ENCODE results near the gene ENOPH1.
"Not testable (repeated sequence)": the region's sequence is repeated elsewhere in the genome, so short reads cannot be mapped to it uniquely, and the experiment has no call there.

Gene ENOPH1

DNA sequence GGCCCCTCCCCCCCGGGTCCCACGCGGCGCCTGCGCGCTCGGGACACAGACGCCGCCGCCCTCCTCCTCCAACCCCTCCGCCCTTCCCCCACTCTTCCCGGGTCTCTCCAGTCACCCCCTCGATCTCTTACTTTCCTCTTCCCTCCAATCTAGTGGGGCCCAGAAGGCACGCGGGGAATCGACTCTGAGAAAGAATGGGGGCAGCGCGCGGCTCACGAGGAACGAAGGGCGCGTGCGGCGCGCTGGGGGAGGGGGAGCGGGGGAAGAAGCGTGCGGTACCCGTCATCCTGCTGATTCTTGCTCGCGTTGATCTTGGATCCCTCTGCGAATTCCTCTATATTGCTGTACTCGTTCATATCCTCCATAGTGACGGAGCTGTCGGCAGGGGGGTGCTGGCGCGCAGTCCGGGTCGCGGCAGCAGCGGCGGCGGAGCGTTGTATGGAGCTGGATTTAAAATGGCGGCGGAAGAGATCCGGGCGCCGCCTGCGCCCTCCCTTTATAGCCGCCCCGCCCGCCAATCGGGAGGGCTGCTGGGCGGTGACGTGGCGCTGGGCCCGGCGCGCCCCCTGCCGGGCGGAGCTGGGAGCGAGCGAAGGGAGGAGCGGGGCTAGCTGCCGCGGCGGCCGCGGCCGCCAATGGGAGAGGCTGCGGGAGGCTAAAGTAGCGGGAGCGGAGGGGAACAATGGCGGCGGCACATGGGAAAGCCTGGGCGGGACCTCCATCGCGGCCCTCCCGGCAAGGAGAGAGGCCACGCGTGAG lies 1.2 kb upstream of the ENOPH1 start:
- peak; percentile 93 for DNase-seq

DNA sequence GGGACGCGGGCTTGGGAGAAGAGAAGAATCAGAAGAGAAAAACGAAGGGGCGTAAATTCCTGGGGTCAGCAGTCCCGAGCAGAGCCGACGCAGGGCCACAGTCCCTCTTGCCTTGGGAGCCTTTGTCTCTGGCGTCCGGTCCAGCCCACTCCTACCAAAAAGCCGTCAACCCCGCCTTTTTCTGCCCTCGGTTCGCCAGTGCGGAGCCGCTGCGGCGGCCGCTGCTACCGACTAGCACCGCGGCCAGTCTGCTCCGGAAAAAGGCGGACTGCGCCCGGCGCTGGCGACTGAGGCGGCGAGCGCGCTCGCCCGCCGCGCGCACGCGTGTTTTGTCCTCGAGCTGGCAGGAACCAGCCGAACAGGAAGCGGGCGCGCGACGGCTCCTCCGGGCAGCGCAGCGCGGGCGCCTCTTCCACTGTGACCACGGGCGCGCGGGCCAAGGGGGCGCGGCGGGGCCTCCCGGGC lies 630 bp upstream of the ENOPH1 start:
- DNase-seq: peak; percentile 71

GRCh38 chr4:82430964-82431745 lies 765 bp downstream of the ENOPH1 start:
- DNase-seq: peak; percentile 15

DNA sequence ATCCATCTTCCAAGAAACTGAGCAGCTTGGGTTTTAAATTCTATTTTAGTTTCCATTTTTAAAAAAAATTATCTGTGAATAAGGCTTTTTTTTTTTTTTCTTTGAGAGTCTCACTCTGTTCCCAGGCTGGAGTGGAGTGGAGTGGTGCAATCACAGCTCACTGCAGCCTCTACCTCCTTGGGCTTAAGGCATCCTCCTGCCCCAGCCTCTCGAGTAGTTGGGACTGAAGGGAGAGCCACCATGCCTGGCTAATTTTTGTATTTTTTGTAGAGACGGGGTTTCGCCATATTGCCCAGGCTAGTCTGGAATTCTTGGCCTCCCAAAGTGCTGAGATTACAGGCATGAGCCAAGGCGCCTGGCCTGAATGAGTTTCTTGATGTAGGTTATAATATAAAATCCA lies 1.4 kb downstream of the ENOPH1 start:
- DNase-seq: no peak

DNA sequence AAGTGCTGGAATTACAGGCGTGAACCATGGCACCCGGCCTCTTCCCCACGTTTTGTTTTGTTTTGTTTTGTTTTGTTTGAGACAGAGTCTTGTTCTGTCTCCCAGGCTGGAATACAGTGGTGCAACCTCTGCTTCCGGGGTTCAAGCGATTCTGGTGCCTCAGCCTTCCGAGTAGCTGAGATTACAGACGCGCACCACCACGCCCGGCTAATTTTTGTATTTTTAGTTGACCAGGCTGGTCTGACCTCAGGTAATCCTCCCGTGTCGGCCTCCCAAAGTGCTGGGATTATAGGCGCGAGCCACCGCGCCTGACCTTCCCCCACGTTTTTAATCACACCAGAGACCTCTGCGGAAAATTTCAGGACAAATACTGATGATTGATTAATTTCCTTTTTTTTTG lies 2.2 kb downstream of the ENOPH1 start:
- no peak for DNase-seq

GRCh38 chr4:82433791-82434190 lies 3.4 kb downstream of the ENOPH1 start:
- no peak for DNase-seq

DNA sequence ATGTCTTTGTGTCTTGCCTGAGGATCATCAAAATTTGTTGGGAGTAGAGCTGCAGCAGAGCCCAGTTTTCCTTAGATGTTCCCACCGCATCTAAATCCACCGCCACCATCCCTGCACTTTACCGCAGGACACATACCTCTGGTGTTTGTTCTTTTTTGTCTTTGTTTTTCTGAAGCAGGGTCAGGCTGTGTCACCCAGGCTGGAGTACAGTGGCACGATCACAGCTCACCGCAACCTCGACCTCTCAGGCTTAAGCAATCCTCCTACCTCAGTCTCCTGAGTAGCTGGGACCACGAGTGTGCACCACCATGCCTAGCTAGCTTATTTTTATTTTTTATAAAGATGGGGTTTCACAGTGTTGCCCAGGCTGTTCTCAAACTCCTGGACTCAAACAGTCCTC lies 4.6 kb downstream of the ENOPH1 start:
- DNase-seq: no peak

DNA sequence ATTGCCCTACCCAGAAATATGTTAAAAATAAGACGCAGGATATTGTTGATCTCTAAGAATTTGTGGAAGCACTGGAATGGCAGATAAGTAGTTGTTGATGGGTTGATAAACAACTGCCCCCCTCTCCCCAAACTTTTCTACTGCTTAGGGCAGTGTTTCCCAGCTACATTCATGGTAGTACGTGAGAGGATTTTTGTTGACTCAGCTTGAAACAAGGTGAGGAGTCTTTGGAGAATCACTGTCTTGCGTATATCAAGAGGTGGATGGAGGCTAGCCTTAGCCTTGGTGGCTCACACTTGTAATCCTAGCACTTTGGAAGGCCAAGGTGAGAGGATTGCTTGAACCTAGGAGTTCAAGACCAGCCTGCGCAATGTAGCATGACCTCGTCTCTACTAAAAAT lies 5.7 kb downstream of the ENOPH1 start:
- DNase-seq: no peak

- DNase-seq: no peak
These were observed 6.4 kb downstream of the ENOPH1 start for GRCh38 chr4:82436780-82437179.

DNA sequence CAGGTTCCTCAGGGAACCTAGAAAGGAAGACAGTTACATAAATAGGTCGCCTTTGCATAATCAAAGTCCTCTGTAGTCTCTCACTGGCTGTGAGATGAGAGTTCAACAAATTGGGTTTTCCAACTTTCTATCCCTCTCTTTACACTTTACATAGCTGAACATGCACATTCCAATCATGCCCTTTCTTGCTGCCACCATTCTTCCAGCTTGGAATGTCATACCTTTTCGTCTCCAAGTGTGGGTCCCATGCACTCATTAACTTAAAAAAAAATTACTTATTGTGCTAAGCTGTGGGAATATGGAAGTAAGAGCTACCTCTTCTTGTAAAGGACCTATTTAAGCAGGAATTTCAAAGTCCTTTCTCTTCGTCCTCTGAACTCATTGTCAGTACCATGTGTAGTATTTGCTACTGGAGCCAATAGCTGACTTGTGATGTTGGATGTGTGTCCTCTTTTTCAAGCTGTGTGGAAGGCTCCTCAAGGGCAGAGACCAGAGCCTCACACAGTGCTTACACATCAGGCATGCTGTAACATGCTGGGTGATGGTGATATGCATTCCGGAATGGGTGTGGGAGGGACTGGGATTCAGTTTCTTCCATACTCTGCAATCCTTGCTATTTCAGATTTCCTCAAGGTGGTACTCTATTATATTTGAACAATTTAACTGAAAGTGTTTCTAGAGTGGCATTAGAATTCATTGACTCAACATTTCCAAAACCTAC lies 7.1 kb downstream of the ENOPH1 start:
- no peak for DNase-seq

GRCh38 chr4:82439088-82439487 lies 8.7 kb downstream of the ENOPH1 start:
- DNase-seq: no peak

DNA sequence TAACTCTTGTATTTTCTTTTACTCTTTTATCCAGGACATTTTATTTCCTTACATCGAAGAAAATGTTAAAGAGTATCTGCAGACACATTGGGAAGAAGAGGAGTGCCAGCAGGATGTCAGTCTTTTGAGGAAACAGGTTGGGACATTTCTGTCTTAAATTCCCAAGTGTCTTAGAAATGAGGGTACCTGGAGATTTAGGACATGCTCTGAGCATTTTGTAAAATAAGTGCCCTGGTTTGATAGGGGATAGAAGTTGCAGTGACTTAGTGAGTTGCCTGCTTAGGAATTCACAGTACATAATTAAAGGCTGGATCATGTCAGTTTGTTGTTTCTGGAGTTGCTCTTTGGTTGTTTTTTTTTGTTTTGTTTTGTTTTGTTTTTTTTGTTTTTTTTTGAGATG lies 17.5 kb downstream of the ENOPH1 start:
- DNase-seq: no peak

DNA sequence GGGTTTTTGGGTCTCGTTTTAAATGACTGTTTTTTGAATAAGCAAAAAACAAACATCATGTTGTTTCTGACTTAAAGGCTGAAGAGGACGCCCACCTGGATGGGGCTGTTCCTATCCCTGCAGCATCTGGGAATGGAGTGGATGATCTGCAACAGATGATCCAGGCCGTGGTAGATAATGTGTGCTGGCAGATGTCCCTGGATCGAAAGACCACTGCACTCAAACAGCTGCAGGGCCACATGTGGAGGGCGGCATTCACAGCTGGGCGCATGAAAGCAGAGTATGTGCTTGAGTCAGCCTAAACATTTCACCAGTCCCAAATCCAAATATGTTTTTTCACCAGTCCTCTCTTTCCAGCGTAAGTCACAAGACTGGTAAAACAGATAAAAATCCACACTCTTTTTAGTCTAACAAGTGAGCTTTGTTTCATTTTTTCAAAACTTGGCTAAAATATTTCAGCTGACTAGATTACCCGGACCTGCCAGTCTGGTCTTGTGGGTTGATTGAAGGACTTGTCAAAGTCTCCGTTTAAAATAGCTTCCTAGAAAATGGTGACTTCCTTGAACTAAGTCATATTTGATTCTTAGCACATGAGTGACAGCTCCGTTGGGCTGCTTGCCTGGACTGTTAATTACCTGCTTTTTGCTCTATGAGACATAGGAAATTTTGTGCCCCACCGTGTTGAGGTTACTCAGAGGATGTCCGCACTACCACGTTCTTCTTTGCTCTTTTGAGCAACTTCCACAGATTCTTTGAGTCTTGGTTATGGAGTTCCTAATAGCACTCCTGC lies 20.8 kb downstream of the ENOPH1 start:
- no peak for DNase-seq

- DNase-seq: no peak
These were observed 21.6 kb downstream of the ENOPH1 start for GRCh38 chr4:82452026-82452425.

DNA sequence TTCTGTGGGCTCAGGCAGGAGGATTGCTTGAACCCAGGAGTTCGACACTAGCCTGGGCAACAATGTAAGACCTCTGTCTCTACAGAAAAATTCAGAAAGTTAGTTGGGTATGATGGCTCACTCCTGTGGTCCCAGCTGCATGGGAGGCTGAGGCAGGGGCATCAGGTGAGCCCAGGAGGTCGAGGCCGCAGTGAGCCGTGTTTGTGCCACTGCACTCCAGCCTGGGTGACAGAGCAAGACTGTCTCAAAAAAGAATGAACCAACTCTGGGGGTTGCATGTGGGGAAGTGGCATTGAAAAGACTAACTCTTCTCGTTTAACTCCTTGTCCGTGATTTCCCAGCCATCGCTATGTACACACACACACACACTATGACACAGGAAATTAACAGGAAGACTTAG lies 26.9 kb downstream of the ENOPH1 start:
- DNase-seq: no peak

- DNase-seq: no peak
These were observed 28.3 kb downstream of the ENOPH1 start for GRCh38 chr4:82458729-82459128.

- DNase-seq: no peak
These were observed 31.3 kb downstream of the ENOPH1 start for GRCh38 chr4:82461710-82462109.

DNA sequence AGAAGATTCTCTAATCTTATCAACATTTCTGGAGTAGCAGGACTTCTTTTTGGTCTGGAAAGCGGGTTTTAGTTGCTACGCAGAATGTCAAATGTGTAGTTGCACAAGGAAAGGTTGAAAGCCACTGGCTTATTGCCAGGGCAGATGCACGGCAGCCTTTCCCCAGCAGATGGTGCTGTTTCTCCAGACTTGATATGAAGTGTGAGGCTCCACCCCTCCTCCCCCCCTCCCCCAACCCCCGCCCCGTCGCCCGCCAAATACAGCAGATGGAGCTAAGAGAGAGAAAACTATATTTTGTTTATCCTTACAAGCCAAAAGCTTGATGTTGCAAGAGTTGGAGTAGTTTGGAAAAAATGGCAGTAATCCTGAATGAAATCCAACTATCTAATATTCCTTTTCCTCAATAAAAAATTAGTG lies 32.0 kb downstream of the ENOPH1 start:
- DNase-seq: peak; percentile 83

DNA sequence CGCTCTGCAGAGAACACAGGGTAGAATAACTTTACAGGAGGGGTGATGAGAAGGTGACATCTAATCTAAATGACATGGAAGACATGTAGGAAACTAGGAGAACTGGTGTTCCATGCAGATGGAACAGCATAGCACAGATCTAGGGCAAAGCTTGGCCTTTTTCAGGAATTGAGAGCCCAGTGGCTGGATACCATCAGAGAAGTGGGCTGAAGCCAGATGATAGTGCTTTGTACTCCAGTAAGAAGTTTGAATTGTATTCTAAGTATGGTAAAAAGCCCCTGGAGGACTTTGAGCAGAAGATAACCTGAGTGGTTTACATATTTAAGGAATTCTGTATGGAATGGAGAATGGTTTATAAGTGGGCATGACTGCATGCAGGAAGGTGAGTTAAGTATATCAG lies 32.8 kb downstream of the ENOPH1 start:
- DNase-seq: no peak

GRCh38 chr4:82467471-82467870 lies 37.1 kb downstream of the ENOPH1 start:
- no peak for DNase-seq

GRCh38 chr4:82469791-82470345 lies 39.5 kb downstream of the ENOPH1 start:
- DNase-seq: no peak

DNA sequence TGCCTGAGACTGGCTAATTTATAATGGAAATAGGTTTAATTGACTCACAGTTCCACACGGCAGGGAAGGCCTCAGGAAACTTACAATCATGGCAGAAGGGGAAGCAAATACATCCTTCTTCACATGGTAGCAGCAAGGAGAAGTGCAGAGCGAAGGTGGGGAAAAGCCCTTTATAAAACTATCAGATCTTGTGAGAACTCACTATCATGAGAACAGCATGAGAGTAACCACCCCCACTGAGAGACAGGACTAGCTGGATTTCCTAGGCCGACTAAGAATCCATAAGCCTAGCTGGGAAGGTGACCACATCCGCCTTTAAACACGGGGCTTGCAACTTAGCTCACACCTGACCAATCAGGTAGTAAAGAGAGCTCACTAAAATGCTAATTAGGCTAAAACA lies 42.7 kb downstream of the ENOPH1 start:
- DNase-seq: not testable (repeated sequence)

All from activated gamma-delta T cell treated with Interleukin-2 at 50 U/mL for 16 hours (primary cell).